B cell (primary cell): ENCODE data around the gene BMP8A. TPM values are rescaled to one million over a fixed set of nuclear protein-coding genes. Genes with fewer than 3 reads are reported as not detected.

ENCODE experiments used
- ATAC-seq: fragments of 200-7000 bp; cut with Tn5 transposase; one replicate; pipeline ENCODE4 v1.10.0; 2021; ENCODE audit warnings: low read depth, mild to moderate bottlenecking, moderate number of reproducible peaks, moderate library complexity
- CTCF ChIA-PET: fragments of 350-600 bp; sonication (Branson Sonifier 250); formaldehyde crosslinking; loops from one replicate; lab custom pipeline; 2021; ENCODE audit warnings: antibody characterized with exemption, inconsistent platforms; lab: Charles Lee
- POLR2A ChIA-PET: fragments of 350-600 bp; sonication (Branson Sonifier 250); formaldehyde crosslinking; loops from one replicate; lab custom pipeline; 2021; ENCODE audit warnings: antibody characterized with exemption; lab: Charles Lee
- DNase-seq: peaks from one replicate; pipeline ENCODE4 v3.0.0; 2013
- H2AFZ ChIP-seq: 2 replicates; pipeline ENCODE4 v1.6.1; 2012; ENCODE audit warnings: mild to moderate bottlenecking, low read depth, low read length; ENCODE audit not compliant: insufficient read depth, poor library complexity, severe bottlenecking
- H3K27ac ChIP-seq, 2 donors: 1 replicate in 1 of 2; 2 replicates in 1 of 2; pipeline ENCODE4 v1.5.1; 2012 to 2013; ENCODE audit warnings: low read length in 2 of 2, mild to moderate bottlenecking in 2 of 2, moderate library complexity in 1 of 2
- H3K27me3 ChIP-seq, 4 experiments: fragments of 200-600 bp in 1 of 4; sonication (generic) in 1 of 4; replicated peaks in 1 of 4; 1 replicate in 2 of 4; 2 replicates in 2 of 4; pipeline versions ENCODE4 v1.6.1 to v1.7.0; 2013 to 2016; ENCODE audit warnings: low read length in 3 of 4, mild to moderate bottlenecking in 2 of 4, mixed read lengths in 1 of 4, moderate library complexity in 1 of 4; ENCODE audit not compliant: insufficient read depth in 4 of 4, control insufficient read depth in 3 of 4; ENCODE audit errors: control extremely low read depth in 1 of 4
- H3K36me3 ChIP-seq, 2 experiments: replicated peaks in 1 of 2; 1 replicate in 1 of 2; 2 replicates in 1 of 2; pipeline versions ENCODE4 v1.6.1 to v1.7.1; 2013; ENCODE audit warnings: low read length in 1 of 2; ENCODE audit not compliant: insufficient read depth in 2 of 2, control insufficient read depth in 1 of 2; ENCODE audit errors: control extremely low read depth in 1 of 2, extremely low read depth in 1 of 2
- H3K4me1 ChIP-seq, 2 donors: fragments of 200-600 bp in 1 of 2; sonication (generic) in 1 of 2; 1 replicate in 1 of 2; 2 replicates in 1 of 2; pipeline versions ENCODE4 v1.5.1 to v1.6.1; 2013 to 2017; ENCODE audit warnings: low read length in 2 of 2; ENCODE audit not compliant: control insufficient read depth in 2 of 2, insufficient read depth in 2 of 2
- H3K4me2 ChIP-seq: replicated peaks from 2 replicates; pipeline ENCODE3; 2012; ENCODE audit warnings: mild to moderate bottlenecking, low read depth, low read length; ENCODE audit not compliant: poor library complexity, severe bottlenecking
- H3K4me3 ChIP-seq, 5 experiments: fragments of 200-600 bp in 1 of 5; sonication (generic) in 1 of 5; 1 replicate in 3 of 5; 2 replicates in 2 of 5; pipeline versions ENCODE4 v1.5.1 to v1.7.0; 2011 to 2016; ENCODE audit warnings: low read length in 4 of 5, mild to moderate bottlenecking in 4 of 5, low read depth in 2 of 5, control low read depth in 1 of 5, moderate library complexity in 1 of 5; ENCODE audit not compliant: insufficient read depth in 1 of 5; ENCODE audit errors: control extremely low read depth in 1 of 5, extremely low read depth in 1 of 5
- H3K79me2 ChIP-seq: fragments of 200-600 bp; sonication (generic); one replicate; pipeline ENCODE4 v1.6.0; 2016; ENCODE audit warnings: low read length; ENCODE audit not compliant: control insufficient read depth, insufficient read depth
- H3K9ac ChIP-seq: fragments of 200-600 bp; sonication (generic); 2 replicates; pipeline ENCODE4 v1.6.1; 2017; ENCODE audit warnings: mild to moderate bottlenecking, low read length, moderate library complexity
- H3K9me3 ChIP-seq, 3 donors: one replicate each; pipeline versions ENCODE4 v1.6.1 to v1.7.1; 2013; ENCODE audit warnings: low read length in 2 of 3; ENCODE audit not compliant: control insufficient read depth in 2 of 3, insufficient read depth in 1 of 3; ENCODE audit errors: control extremely low read depth in 1 of 3
- H4K20me1 ChIP-seq: 2 replicates; pipeline ENCODE4 v1.6.0; 2012; ENCODE audit warnings: mild to moderate bottlenecking, low read length; ENCODE audit not compliant: insufficient read depth, control insufficient read depth, poor library complexity, severe bottlenecking
- H3K27ac Mint-ChIP-seq: one replicate; pipeline ENCODE4 v1.8.0; 2021; ENCODE audit warnings: mixed read lengths
- H3K27me3 Mint-ChIP-seq: one replicate; pipeline ENCODE4 v1.8.0; 2021; ENCODE audit warnings: mixed read lengths
- H3K4me1 Mint-ChIP-seq: one replicate; pipeline ENCODE4 v1.8.0; 2021; ENCODE audit warnings: mixed read lengths
- H3K4me3 Mint-ChIP-seq: one replicate; pipeline ENCODE4 v1.8.0; 2021; ENCODE audit warnings: mixed read lengths
- H3K9me3 Mint-ChIP-seq: one replicate; pipeline ENCODE4 v1.8.0; 2022; ENCODE audit warnings: mixed read lengths; ENCODE audit not compliant: insufficient read depth
- CTCF ChIP-seq: fragments of 200-600 bp; IDR thresholded peaks from one replicate; pipeline ENCODE4 v1.8.0; 2022; ENCODE audit warnings: antibody characterized with exemption, mild to moderate bottlenecking
- EZH2 ChIP-seq: IDR thresholded peaks from 2 replicates; pipeline ENCODE4 v1.6.1; 2012; ENCODE audit warnings: borderline replicate concordance, low read depth, mild to moderate bottlenecking, moderate library complexity, low read length; ENCODE audit not compliant: insufficient read depth, poor library complexity, severe bottlenecking
- WGBS: methylation state at CpG from one replicate; pipeline ENCODE4 v1.1.5; 2013; ENCODE audit warnings: missing lambda C conversion rate; ENCODE audit not compliant: insufficient coverage; 5-methylcytosine and 5-hydroxymethylcytosine counted together
- intact Hi-C: fragments of 100-400 bp; cut with micrococcal nuclease; formaldehyde crosslinking; loops from one replicate; pipeline ENCODE4 v1.10.0; 2022
- polyA plus RNA-seq: library from polyadenylated mRNA; depleted of rRNA; stranded (reverse); fragments of >200 nt; gene quantifications from 2 replicates; pipeline ENCODE4 v1.2.3, GENCODE V29; 2012
- total RNA-seq, 2 donors: library from RNA; stranded (reverse); fragments of 120-200 nt in 1 of 2; gene quantifications; 1 replicate in 1 of 2; 2 replicates in 1 of 2; pipeline versions ENCODE4 v1.2.3 to v1.2.4, GENCODE V29; 2013 to 2022

The BMP8A gene
- total and polyA plus RNA-seq, 2 donors (not counting 1 experiment from before 2014, with no cell fraction given) = 0.25 to 1.1 TPM

- POLR2A ChIA-PET = no interaction called here
- no peaks in the 10 kb centered on the region for H3K27me3 ChIP-seq
- ATAC-seq (no peak), DNase-seq (no peak)
- TF ChIP-seq EZH2 (no peak), CTCF (no peak)
- H3K9me3 ChIP-seq = no peaks in the 10 kb centered on the region
- Mint-ChIP-seq H3K9me3 (no peaks in the 10 kb centered on the region), H3K4me3 (no peak overlapping the region), H3K27ac (no peak overlapping the region), H3K27me3 (no peaks in the 10 kb centered on the region), H3K4me1 (no peaks in the 10 kb centered on the region)
- H3K27ac ChIP-seq = no peak overlapping the region
- intact Hi-C loops = no loop called here
- H3K4me2 ChIP-seq = no peak overlapping the region
- H3K36me3 ChIP-seq = peaks cover 23 to 86% of the 10 kb centered on the region in 2 experiments
- H3K9ac ChIP-seq = no peak overlapping the region
- H2AFZ ChIP-seq = no peak overlapping the region
- H3K4me3 ChIP-seq = no peak overlapping the region
- H4K20me1 ChIP-seq = no peaks in the 10 kb centered on the region
- no peaks in the 10 kb centered on the region for H3K79me2 ChIP-seq
- H3K4me1 ChIP-seq = no peaks in the 10 kb centered on the region
- CTCF ChIA-PET = interaction anchor here (2.0 kb wide), 1 partner anchor 343 kb away, joined by 5 read pairs; no protein-coding TSS in a partner anchor
These were observed 49.6 kb upstream of the BMP8A start for GRCh38 chr1:39441797-39442196.

GRCh38 chr1:39445573-39445972, 45.9 kb upstream of the BMP8A start:
- H4K20me1 ChIP-seq = no peaks in the 10 kb centered on the region
- H3K4me3 ChIP-seq = no peak overlapping the region
- no peak overlapping the region for H3K4me3 Mint-ChIP-seq
- H3K9me3 ChIP-seq = no peaks in the 10 kb centered on the region
- no peak overlapping the region for H3K27ac ChIP-seq
- no peaks in the 10 kb centered on the region for H3K4me1 Mint-ChIP-seq
- intact Hi-C loops = no loop called here
- ChIA-PET CTCF (interaction anchor here (3.2 kb wide), 1 partner anchor 94 kb away, joined by 9 read pairs; no protein-coding TSS in a partner anchor), POLR2A (no interaction called here)
- no peaks in the 10 kb centered on the region for H3K27me3 ChIP-seq
- no peak overlapping the region for H2AFZ ChIP-seq
- peaks cover 18 to 88% of the 10 kb centered on the region in 2 experiments for H3K36me3 ChIP-seq
- H3K27ac Mint-ChIP-seq = no peak overlapping the region
- 100% methylated on average over 1 of the region's 2 CpGs for WGBS
- ATAC-seq (no peak), DNase-seq (no peak)
- no peak overlapping the region for H3K9ac ChIP-seq
- no peaks in the 10 kb centered on the region for H3K79me2 ChIP-seq
- no peaks in the 10 kb centered on the region for H3K27me3 Mint-ChIP-seq
- TF ChIP-seq CTCF (no peak), EZH2 (no peak)
- no peak overlapping the region for H3K4me2 ChIP-seq
- no peaks in the 10 kb centered on the region for H3K9me3 Mint-ChIP-seq
- no peaks in the 10 kb centered on the region for H3K4me1 ChIP-seq
